Measurements from ENCODE around the gene GLIS2.

GRCh38 chr16:4309833-4310266 is 6.0 kb upstream of the GLIS2 start:
- TF ChIP-seq CTCF (IDR thresholded peaks at IDR 0.05): peak; percentile 47 to 83 (median 72)
- no peak for TF ChIP-seq POLR2A (IDR thresholded peaks at IDR 0.05)
- TF ChIP-seq POLR2AphosphoS5 (IDR thresholded peaks at IDR 0.05): no peak
- no peak for TF ChIP-seq EP300 (IDR thresholded peaks at IDR 0.05)
